GM21619 (cell line): Measurements from ENCODE around the gene UXS1.

Experiments
- ATAC-seq: cut with Tn5 transposase; IDR thresholded peaks from one replicate; pipeline ENCODE4 v1.9.1; 2021; ENCODE audit not compliant: unreplicated experiment

UXS1 gene

DNA sequence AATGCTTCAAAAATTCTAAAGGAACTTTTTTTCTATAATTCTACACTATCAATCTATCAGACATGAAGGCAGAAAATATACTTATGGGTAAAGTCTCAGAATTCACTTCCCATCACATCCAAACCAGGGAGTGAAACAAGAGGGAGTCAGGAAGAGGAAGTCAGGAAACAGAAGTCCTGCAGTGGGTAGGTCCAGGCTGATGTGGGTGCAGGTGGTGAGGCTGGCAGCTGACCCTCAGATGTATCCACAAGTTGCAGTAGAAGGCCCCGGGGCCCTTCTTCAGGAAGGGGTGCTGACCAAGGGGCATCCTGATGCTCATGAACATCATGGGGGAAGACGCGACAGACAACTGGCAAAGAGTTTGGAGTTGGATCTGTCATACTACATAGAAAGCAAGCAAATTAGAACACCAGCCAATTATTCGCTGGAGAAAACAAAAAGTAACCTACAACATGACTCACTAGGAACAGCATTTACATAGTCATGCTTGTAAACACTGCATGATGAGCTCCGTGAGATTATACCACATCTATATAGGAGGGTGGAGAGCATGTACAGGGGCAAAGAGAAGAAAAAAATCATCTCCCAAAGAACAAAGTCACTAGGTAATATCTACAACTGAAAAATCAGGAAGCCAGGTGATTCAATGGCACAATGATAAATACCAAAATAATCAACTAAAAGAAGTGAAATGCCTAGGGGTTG is 4.2 kb downstream of the UXS1 start:
- no peak for ATAC-seq

DNA sequence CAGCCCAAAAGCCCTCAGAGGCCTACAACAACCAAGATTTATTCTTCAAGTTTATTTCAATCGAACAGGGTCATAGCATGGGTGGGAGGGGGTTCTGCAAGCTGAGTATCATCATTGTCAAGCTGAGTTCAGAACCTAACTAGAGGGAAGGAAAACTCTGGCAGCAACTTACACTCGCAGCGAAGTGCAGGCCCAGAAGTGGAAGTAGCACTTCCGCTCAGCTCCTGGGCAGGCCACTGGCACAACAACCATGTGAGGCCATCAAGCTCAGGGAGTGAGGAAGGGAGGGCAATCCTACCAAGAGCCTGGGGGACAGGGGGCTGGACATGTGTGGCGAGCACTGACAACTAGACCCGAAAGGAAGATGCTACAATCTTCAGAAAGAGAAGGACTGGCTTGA is 4.8 kb downstream of the UXS1 start:
- ATAC-seq, result no peak

DNA sequence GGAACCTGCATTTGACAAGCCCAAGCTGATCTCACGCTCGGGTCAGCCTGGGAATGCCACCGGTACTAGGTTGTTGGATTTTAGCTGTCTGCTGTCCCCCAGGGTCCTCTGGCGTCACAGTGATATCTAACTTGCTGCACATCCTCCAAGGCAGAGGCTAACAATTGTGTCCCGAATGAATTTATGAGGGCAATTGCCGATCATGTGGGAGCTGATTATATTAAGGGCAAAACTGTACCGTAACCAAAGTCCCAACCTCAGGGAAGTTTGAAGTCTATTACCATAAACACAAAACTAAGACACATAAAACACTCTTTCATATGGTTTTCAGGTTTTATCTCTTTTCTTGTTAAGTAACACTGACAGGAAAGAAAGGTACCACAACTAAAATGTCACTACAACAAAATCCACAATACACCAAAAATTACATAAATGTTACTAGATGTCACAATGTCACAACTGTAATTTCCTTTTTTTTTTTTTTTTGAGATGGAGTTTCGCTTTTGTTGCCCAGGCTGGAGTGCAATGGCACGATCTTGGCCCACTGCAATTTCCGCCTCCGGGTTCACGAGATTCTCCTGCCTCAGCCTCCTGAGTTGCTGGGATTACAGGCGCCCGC is 6.7 kb downstream of the UXS1 start:
- ATAC-seq, result no peak

DNA sequence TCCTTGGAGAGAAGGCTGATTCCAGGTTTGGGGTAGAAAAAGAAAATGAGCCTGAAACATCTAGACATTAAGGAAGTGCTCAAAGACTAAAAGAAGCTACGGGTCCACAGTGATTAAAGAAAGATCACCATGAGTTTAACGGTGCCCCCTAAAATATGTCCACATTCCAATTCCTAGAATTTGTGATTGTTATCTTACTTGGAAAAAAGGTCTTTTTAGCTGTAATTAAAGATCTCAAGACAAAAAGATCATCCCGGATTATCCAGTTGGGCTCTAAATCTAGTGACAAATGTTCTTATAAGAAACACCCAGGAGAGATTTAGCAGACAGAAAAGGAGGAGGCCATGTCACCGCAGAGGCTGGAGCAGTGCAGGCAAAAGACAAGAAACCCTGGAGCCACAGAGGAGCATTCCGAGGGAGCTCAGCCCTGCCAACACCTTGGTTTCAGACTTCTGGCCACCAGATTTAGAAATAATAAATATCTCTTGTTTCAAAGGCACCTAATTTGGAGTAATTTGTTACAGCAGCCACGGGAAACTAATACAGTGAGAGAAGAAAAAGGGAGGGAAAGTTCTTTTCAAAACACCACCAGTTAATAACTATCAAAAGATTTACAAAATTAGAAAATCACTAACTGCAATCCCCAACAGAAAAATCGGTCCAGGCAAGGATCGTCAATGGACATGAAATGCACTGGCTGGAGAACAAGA is 8.5 kb downstream of the UXS1 start:
- ATAC-seq, result no peak

DNA sequence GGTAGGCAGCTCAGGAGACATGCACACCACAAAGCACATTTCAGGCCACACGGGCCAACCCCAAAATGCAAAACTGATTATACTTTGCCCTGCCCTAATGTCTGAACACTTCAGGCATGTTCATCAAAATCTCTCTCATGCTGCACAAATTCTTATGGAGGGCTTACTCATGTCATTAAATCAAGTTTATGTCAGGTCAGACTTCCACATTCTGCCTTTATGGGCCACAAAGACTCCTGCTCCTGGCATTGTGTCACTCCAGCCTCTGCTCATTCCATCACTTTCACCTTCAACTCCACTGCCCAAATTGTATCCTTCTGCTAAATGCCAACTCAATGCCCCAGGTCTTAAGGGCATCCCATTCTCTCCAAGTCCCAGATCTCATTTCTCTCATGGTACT is 9.2 kb downstream of the UXS1 start:
- ATAC-seq, result no peak

DNA sequence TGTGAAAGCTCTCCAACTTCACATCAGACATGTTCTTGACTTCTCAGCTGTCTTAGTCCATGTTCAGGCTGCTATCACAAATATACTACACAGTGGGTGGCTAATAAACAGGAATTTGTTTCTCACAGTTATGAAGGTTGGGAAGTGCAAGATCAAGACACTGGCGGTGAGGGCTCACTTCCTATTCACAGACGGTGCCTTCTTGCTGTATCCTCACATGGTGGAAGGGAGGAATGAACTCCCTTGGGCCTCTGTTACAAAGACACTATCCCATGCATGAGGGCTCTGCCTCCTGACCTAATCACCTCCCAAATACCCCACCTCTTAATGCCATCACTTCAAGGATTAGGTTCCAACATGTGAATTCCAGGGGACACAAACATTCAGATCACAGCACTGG is 9.7 kb downstream of the UXS1 start:
- no peak for ATAC-seq

DNA sequence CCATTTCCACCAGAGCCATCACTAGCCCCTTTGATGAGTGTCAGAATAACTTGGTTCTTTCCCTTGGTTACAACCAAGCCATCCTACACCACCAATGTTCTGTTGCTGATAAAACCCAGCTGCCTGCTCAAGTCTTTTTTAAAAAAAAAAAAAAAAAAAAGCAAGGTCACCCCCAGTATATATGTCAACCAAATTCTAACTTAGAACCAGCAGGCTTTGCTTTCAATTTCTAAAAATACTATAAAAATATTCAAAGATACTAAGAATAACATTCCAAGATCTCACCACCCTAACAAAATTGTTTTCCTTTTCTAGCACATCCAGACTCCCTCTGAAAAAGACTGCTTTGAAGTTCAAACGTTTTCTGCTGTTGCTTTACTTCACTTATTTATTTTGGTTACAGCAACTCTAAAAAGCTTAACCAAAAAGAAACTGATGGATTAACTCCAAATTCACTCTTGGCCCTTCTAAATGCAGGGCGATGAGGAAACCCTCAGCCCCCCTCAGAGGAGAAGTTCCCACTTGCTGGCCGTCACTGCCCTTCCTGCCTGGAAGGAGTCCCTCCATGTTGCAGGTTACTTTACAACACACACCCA is 10.9 kb downstream of the UXS1 start:
- ATAC-seq, result no peak

DNA sequence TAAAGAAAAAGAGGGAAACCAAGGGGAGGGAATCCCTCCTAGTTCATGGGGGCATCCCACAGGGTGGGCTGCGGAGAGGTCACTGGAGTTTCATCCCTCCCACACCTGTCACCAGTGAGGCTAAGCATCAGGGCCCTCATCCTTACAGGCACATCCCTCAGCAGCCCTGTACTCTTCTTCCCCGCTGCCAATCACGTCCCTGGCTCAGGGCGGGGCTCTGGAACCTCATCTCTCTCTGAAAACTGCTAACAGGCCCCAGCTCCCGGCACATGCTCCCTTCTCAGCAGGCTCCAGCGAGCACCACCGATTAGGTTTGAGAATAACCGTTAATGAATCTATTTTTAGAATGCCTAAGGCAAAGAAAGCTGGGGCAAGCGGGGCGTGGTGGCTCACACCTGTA is 13.0 kb downstream of the UXS1 start:
- ATAC-seq, result no peak

DNA sequence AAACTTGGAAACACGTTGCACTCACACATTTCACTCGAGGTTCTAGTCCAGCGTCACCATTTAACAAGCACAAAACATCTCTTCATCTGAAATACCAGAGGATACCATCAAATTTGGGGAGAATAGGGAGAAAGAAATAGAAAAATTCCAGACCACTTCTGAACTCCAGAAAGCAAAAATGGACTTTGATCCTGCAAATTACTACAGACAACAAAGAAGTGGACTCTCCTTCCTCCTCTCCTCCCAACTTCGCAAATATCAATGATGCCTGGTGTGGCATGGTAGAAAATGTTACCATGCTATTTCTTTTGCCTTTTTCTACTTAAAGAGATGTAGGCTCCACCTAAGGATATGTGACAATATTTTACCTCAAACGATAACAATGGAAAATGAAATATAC is 13.5 kb downstream of the UXS1 start:
- ATAC-seq, result no peak

DNA sequence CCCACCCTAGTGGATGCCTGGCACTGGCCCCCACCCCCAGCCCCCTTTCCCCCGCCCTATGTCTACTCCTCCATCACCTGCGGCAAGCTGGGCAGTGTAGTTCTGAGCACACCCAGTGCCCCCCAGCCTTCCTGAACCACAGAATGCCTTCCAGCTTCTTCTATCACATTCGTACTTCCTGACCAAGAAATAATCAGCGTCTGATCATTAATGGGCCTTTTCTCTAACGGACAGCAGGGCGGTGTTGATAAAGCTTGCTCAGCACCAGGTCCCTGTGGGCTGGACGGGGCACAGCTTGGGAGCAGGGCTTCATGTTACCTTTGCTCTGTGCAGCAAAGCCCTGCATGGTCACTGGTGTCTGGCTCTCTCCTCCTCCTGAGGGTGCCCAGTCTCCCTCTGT is 15.4 kb downstream of the UXS1 start:
- ATAC-seq, result no peak

DNA sequence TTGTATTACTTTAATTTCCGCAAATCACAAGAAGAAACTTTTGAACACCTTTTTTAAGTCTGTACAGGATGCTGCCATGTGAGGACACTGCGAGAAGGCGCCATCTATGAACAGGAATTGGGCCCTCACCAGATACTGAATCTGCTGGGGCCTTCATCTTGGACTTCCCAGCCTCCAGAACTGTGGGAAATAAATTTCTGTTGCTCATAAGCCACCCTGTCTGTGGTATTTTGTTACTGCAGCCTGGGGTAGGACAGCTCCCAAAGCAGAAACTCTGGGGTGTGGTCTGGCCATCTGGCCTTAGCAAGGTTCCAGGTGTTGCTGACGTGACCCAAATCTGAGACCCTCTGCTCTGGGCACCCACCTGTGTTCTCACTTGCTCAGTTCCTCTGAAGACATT is 16.5 kb downstream of the UXS1 start:
- ATAC-seq, result no peak

DNA sequence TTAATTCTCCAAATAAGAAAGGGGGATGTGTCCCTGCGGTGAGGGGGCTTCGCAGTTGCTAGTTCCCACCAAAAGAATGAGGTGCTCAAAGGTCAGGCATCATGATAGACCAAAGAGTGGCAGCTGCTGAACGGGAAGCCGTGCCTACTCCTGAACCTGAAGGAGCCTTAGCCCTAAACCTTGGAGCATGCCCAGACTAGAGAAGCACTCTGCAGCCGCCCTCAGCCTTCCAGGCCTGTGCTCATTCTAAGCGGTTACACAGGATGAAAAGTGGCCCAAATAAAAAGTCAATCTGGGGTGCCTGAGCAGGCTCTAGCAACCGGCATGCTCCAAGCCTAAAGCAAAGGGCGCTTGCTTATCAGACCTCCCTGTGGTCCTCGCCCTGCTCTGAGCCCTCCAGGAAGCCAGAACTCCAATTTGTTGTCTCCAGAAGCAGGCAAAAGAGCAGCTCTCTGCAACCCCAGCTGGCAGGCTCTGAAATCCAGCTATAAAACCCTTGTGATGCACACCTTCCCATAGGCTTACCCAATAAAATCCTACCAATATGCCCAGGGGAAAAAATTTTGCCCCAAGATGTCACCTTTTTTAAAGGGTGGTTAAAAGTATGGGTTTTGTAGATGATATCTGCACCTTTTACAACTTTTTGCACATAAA is 17.5 kb downstream of the UXS1 start:
- ATAC-seq, result no peak

DNA sequence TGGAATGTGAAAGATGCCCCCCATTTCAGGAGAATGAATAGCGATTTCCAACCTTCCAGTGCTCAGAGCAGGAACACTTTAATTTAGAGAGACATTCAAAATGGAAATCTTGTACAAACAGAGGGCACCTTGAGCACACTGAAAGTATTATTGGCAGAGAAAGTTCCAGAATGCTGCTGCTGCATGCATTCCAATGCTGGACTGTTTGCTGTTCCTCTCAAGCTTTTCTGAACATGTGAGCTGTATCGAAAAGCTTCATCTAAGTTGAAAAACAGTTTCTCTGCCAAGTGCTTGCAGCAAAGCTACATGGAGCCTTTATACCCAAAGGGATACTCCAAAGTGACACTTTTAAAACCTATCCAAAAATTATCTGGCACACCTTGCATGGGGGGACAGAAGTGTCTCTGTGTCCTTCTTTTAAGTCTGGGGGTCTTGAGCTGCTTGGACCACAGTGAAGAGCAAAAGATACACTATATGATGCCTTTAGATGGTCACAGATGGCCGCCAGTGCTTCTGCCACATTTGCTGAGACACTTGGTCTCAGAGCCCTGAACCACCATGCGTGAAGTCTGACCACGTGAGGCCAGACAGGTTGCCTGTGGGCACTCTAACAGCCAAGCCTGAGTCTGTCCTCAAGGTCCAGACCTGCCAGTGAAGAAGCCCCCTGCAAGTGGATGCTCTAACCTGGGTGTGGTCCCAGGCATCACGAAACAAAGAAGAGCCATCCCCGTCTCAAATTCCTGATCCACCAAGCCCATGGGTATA is 18.8 kb downstream of the UXS1 start:
- peak; percentile 52 for ATAC-seq

DNA sequence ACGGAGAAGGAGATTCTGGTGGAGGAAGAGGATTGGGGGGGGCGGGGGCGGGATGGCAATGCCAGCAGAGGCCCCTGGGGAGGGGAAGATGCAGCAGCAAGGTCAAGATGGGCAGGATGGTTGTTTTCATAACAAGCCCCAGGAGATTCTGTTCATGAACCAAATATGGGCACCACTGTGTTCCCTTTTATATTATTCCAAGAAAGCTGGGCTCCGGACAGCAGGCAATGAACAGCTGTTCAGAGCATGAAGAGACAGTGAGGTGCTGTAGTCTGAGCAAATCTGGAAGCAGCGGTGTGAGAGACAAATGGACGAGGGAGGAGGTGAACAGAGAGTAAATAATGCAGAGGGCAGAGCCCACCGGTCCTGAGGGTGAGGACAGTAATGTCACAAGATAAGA is 20.0 kb downstream of the UXS1 start:
- no peak for ATAC-seq

DNA sequence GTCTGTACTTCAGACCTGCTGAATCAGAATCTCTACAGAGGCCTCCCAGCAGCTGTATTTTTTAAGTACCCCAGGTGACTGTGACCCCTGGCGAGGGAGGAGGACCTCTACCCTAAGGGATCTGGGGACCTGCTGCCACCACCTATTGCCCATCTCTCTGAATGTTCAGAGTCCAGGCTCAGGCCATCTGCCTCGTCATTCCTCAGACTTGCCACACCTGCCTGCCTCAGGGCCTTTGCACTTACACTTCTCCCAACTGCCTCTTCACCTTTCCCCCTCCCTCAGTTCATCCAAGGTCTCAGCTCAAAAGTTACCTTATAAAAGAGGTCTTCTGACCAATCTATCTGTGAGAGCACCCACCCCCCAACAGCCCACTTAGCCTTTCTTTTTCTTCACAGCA is 21.5 kb downstream of the UXS1 start:
- no peak for ATAC-seq

DNA sequence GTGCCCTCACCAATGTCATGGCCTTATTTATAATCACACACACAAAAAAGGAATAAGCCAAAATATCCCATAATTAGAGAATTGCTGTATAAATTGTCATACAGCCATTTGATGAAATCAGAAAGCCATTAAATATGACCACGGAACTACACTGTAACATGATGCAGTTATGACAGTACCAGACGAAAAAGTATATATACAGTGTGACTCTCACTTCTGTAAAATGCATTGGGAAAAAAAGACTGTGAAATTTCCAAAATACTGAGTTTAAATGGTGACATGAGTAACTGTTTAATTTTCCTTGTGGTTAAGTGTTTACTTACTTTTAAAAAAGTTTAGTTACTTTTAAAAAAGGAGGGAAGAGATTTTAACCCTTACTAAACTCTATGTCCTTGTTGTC is 25.4 kb downstream of the UXS1 start:
- ATAC-seq, result peak; percentile 43

DNA sequence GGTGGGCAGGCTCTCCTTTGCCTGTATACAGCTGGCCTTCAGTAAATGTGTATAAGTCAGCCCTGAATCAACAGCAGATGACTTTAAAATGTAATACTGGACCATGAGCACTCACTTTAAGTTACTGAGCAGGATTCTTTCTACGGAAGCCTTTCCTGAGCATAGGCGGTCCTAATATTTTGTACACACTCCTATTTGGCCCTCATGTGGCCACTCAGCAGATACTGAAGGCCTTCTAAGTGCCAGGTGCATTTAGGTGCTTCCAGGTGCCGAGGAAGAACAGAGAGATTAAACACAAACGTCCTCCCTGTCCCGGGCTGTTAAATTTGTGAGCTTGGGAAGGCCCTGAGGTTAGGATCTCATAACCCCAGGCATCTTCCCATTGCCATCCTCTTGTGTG is 27.0 kb downstream of the UXS1 start:
- ATAC-seq, result no peak

DNA sequence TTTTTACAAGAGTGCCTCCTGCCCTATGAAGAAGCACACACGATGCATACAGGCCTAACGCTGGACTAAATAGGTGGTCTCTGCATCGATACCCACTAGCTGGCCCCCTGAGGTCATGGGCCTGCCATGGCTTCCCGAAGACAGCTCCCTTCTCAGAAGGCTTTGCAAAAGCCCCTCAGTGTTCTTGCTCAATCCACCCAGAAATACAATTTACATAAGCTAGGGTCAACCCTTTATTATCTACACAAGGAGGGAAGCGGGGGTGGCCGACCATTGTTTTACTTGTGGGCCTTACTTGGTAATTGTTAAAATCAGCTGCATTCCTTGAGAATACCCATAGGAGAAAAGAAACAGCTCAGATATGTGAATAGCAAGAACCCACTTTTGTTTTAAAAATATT is 28.5 kb downstream of the UXS1 start:
- no peak for ATAC-seq

DNA sequence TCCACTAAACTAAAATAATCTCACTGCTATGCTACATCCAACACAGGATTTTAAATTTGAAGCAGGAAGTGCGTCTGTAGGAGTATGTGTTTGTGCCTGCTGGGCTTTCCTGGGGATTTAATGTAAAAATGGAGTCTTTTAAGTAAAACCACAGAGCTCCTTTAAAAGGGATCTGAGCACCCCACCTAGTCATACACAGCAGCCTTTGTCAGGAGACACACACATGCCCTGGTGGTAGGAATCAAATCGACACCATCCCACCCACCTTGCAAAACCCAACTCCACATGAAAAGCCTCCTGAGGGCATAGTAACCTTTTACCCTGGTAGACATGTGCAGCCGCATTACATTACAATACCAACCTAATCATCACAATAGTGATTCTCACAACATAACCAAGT is 29.1 kb downstream of the UXS1 start:
- no peak for ATAC-seq

DNA sequence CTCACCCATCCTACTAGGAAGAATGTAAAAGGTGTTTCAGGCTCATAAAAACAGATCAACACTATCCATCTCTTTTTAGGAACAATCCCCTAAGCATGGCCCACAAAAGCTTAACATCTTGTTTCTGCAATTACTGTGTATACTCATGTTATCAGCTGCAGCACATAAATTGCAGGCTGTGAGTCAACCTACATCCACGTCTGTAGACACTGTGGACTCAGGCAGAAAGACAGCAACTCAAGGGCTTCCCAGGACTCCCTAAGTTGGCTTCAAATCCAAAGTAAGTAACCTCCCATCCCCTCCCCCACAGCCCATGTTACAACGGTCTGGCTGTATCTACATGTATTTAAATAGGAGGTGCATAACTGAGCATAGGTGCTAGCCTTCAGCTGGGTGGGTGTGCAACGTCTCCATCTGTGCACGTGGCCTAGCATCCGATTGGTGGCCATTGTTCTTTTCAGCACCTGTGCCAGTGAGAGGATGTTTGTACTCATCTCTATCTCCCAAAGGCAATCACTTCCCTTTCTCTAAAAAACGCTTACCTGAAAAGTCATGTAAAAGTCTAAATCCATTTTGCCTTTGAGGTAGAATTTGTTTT is 30.1 kb downstream of the UXS1 start:
- ATAC-seq, result no peak
